AG09319 (cell line): ENCODE measurements around the gene C19orf73.

Source experiments
- DNase-seq: peaks from one replicate; pipeline ENCODE4 v3.0.0-alpha.2; 2010; ENCODE audit warnings: low read depth; ENCODE audit errors: extremely low read depth
- TF ChIP-seq, protein P1 (sequence below): IDR thresholded peaks from 2 replicates; pipeline ENCODE4 v1.5.1; 2011; ENCODE audit warnings: low read depth, mild to moderate bottlenecking, inconsistent platforms, low read length, moderate library complexity

C19orf73 gene

DNA sequence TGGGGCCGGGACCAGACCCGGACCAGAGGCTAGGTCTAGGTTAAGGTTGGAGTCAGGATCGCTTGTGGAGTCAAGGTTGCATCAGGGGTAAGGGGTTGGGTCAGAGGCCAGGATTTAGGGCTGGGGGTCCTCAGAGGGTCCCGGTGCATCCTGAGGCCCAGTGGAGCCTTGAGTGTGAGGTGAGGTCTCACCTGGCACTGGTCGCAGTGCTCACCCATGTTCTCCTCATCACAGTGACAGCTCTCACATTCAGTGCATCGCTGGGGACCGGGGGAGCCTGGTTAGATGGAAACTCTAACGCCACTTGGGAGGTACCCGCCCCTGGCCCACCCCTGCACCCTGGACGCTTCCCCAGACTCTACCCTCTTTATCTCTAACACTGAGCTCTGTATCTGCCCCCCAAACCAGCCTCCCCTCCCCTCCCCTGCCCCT is 33.2 kb upstream of the C19orf73 start:
- no peak for DNase-seq
- TF ChIP-seq, protein P1, sequence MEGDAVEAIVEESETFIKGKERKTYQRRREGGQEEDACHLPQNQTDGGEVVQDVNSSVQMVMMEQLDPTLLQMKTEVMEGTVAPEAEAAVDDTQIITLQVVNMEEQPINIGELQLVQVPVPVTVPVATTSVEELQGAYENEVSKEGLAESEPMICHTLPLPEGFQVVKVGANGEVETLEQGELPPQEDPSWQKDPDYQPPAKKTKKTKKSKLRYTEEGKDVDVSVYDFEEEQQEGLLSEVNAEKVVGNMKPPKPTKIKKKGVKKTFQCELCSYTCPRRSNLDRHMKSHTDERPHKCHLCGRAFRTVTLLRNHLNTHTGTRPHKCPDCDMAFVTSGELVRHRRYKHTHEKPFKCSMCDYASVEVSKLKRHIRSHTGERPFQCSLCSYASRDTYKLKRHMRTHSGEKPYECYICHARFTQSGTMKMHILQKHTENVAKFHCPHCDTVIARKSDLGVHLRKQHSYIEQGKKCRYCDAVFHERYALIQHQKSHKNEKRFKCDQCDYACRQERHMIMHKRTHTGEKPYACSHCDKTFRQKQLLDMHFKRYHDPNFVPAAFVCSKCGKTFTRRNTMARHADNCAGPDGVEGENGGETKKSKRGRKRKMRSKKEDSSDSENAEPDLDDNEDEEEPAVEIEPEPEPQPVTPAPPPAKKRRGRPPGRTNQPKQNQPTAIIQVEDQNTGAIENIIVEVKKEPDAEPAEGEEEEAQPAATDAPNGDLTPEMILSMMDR, result no peak

DNA sequence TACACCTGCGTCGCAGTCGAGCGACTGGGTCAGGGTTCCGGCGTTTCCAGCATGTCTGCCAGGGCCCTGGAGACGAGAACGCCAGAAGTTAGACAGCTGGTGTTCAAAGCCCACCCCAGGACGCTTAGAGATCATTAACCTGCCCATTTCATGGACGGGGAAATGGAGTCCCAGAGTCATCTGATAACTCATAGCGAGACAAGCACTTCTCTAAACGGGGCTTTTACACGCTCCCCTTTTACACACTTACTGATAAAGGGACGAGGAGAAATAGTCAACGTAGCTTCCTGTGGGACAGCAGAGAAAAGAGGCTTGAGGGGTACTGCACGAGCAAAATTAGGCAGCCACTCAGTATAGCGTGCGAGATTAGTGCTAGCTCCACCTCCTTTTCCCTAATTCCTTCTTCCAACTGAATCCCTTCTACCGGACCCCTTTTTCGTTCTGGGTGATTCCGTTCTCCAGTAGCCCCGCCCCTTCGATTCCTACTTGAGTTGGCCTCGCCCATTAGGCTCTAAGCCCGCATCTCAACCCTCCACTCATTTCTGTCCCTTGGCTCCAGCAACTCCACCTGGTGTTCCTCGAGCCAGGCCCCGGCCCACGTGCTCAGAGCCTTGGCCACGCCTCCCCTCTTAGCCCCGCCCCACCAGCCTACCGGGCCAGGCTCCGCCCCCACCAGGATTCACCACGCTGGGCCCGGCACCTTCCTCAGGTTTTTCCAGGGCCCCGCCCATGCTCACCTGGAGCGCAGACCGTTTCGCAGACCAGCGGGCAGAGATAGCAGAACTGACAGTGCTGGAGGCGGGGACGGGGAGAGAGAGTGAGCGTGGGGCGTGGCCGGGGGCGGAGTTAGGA is 32.5 kb upstream of the C19orf73 start:
- no peak for DNase-seq

DNA sequence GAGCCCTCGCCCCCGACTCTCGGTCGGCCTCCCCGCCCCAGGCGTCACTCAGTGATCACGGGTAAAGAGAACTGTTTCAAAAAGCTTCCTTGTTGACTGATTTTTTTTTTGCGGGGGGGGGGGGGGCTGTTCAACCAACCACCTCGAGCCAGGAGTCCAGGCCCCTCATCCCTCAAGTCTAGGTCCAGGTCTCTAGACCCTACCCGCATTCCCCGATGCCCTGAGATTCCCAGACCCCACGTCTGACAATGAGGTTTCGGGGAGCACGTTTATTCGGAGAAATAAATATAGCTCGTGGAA is 32.0 kb upstream of the C19orf73 start:
- no peak for DNase-seq
- TF ChIP-seq, protein P1, result no peak

More for the DNA sequence above, 32.5 kb upstream of the C19orf73 start:
- TF ChIP-seq, protein P1, result no peak

DNA sequence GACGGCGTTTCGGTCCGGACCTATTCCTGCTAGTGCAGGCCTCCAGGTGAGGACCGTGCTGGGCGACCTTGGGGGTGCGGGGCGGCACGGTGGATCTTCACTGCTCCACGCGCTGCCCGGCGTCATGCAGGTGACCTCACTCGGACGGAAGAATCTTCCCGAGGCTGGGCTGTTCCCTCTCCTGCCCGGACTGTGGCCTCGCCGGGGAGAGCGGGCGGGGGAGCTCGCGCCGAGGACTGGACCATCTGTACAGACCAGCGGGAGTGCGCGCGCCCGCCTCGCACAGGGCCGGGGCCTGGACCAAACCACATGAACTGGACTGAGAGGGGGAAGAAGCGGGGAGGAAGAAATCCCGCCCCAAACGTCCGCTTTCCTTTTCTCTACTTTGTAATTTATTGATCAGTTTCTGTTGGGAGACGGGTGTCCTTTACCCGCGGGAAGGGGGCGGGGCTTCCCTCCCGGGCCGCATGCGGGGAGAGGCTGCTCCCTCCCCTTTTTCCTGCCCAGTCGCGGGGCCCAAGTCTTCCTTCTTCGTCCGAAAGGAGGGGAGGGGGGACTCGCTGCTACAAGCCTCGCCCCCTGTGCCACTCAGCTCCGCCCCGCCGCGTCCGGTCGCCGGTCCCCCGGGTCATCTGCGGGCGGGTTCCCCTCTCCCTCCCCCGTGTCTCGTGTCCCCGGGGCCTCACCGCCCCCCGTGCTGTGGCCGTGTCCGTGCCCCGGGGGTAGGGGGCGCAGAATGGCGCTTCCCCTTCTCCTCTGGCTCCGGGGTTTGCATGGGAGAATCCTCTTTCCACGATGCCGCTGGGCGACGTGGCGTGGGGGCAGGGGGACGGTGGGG is 31.4 kb upstream of the C19orf73 start:
- TF ChIP-seq, protein P1, result no peak
- DNase-seq, result no peak

DNA sequence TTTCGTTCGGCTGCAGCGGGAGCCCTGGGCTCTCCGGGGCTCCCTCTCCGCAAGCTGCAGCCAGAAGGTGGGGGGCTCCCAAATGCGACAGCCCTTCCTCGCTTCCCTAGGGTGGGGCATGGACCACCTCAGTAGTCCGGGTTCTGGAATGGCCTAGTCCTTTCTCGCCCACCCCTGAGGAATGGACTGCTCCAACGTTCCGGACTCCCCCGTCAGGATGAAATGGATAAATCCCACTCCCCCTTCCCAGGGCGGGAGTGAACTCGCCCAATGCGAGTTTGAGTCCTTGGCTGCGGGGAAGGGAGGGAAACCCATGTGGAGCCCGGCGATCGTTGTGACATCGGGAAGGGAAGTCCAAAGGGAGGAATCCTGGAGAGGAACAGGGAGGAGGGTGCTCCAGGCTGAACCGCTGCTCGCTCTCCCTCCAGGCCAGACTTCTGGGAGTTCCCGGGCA is 30.7 kb upstream of the C19orf73 start:
- TF ChIP-seq, protein P1, result no peak
- no peak for DNase-seq

DNA sequence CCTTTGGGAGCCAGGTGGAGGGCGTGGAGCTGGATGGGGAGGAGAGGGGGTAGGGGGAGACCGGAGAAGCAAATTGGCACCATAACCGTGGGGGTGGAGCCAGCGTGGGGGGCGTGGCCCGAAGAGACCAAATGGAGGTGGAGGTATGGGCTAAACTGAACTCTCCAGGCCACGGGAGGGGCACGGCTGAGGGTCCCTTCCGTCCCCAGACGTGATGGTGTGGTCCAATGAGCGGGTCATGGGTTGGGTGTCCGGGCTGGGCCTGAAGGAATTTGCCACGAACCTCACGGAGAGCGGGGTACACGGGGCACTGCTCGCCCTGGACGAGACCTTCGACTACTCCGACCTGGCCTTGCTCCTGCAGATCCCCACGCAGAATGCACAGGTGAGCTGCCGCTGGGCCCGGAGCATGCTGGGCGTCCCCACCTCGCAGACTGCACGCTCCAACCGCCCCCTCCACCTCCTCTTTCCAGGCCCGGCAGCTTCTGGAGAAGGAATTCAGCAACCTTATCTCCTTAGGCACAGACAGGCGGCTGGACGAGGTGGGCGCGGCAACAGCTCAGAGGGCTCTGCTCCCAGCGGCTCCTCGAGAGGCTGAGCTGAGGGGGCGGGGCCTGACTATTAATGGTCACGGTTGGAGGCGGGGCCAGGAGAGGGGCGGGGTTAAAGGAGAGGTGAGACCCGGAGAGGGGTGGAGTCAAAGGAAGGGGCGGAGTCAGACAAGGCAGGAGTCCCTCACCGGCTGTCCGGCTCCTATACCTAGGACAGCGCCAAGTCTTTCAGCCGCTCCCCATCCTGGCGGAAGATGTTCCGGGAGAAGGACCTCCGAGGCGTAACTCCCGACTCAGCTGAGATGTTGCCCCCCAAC is 30.1 kb upstream of the C19orf73 start:
- DNase-seq, result no peak
- TF ChIP-seq, protein P1, result no peak
